ENCODE data around the gene ARHGEF11. TPM values are rescaled to one million over a fixed set of nuclear protein-coding genes. Genes with fewer than 3 reads are reported as not detected.

The ARHGEF11 gene
- total RNA-seq, 1 donor from 2014 or later = 41.1 TPM

DNA sequence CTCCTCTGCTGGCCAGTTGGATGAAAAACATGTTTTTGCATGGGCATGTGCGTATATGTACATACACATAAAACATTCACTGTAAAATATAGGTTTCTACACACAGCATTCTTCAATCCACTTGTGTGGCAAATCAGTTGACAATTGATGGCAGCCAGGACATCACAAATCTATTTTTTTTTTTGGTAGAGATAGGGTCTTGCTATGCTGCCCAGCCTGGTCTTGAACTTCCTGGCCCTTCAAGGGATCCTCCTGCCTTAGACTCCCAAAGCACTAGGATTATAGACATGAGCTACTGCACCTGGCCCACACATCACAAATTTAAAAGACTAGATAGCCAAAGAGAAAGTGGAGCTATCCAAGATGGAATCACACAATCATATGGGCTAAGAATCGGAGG, 39.6 kb downstream of the ARHGEF11 start:
- TF ChIP-seq, protein P1, sequence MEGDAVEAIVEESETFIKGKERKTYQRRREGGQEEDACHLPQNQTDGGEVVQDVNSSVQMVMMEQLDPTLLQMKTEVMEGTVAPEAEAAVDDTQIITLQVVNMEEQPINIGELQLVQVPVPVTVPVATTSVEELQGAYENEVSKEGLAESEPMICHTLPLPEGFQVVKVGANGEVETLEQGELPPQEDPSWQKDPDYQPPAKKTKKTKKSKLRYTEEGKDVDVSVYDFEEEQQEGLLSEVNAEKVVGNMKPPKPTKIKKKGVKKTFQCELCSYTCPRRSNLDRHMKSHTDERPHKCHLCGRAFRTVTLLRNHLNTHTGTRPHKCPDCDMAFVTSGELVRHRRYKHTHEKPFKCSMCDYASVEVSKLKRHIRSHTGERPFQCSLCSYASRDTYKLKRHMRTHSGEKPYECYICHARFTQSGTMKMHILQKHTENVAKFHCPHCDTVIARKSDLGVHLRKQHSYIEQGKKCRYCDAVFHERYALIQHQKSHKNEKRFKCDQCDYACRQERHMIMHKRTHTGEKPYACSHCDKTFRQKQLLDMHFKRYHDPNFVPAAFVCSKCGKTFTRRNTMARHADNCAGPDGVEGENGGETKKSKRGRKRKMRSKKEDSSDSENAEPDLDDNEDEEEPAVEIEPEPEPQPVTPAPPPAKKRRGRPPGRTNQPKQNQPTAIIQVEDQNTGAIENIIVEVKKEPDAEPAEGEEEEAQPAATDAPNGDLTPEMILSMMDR (IDR thresholded peaks at IDR 0.05) = no peak
- peaks cover 15% of the 10 kb centered on the region for H3K4me1 ChIP-seq
- no peaks in the 10 kb centered on the region for H3K9me3 ChIP-seq
- no peak overlapping the region for H3K4me3 ChIP-seq
- no peak overlapping the region for H3K27ac ChIP-seq
- no peaks in the 10 kb centered on the region for H3K36me3 ChIP-seq
- intact Hi-C loops (cut with DNase I) = no loop called here
- no peaks in the 10 kb centered on the region for H3K27me3 ChIP-seq
- no peak for ATAC-seq
- no peak for DNase-seq

DNA sequence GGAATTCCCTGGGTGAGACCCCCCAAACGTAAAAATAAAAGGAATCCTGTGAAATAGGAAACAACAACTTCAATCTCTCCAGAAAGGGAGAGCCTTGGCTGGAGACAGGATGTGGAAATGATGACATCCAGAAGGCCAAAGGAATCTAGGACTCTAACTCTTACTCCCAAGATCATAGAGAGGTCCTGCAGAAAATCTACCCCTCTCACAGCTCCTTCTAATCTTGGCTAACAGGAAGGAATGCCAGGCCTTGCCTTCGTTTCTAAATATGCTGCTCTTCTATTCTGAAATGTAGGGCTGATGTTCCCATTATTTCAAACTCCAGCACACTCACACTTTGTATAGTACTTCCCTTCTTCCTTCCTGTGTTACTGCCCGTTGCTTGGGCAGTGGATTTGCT, 40.7 kb downstream of the ARHGEF11 start:
- no peaks in the 10 kb centered on the region for H3K27me3 ChIP-seq
- H3K4me3 ChIP-seq = no peak overlapping the region
- no peak for ATAC-seq
- no peak overlapping the region for H3K27ac ChIP-seq
- no peaks in the 10 kb centered on the region for H3K36me3 ChIP-seq
- intact Hi-C loops (cut with DNase I) = no loop called here
- DNase-seq = no peak
- no peaks in the 10 kb centered on the region for H3K9me3 ChIP-seq
- TF ChIP-seq, protein P1 (IDR thresholded peaks at IDR 0.05) = no peak
- H3K4me1 ChIP-seq = peaks cover 15% of the 10 kb centered on the region

DNA sequence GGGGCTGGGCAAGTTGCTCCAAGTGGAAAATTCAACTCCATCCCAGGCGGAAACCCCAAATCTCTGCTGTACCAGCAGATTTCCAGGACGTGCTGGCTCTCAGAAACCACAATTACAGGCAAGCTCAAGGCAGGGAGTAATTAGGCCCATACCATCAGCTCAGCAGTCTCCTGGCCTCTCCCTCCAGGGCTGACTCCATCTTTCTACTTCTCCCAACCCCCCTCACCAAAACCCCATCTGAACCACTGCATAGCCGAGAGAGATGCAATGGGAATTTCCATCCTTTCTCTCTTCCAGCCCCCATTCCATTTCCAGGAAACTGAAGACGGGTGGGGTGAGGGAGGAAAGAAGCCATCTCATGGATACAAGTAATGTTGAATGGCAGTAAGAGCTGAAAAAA, 41.2 kb downstream of the ARHGEF11 start:
- no peak for DNase-seq
- ATAC-seq = no peak
- Histone ChIP-seq H3K27me3 (no peaks in the 10 kb centered on the region), H3K4me1 (peaks cover 15% of the 10 kb centered on the region), H3K4me3 (no peak overlapping the region), H3K27ac (no peak overlapping the region), H3K9me3 (no peaks in the 10 kb centered on the region), H3K36me3 (no peaks in the 10 kb centered on the region)
- TF ChIP-seq, protein P1 (IDR thresholded peaks at IDR 0.05) = no peak
- intact Hi-C loops (cut with DNase I) = no loop called here

DNA sequence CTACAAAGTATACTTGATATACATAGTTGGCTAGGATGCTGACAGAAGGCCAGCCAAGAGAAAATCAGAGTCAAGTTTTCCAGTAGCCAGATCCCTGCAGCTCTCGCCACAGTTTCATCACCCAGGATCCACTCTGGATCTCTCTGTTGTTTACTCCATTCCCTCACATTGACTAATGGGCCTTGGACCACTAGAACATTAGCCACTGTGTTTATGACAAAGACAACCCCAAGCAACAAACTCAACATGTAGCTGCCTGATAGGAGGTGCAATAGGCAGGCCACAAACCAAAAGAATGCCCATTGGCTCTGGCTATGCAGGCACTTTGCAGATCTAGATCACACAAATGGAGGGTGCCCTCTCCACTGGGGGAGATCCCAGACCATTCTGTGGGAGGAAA, 44.2 kb downstream of the ARHGEF11 start:
- no peak overlapping the region for H3K4me3 ChIP-seq
- H3K9me3 ChIP-seq = no peaks in the 10 kb centered on the region
- ATAC-seq (no peak), DNase-seq (no peak)
- H3K36me3 ChIP-seq = no peaks in the 10 kb centered on the region
- TF ChIP-seq, protein P1 (IDR thresholded peaks at IDR 0.05) = no peak
- H3K4me1 ChIP-seq = peaks cover 7% of the 10 kb centered on the region
- no peak overlapping the region for H3K27ac ChIP-seq
- H3K27me3 ChIP-seq = no peaks in the 10 kb centered on the region
- intact Hi-C loops (cut with DNase I) = no loop called here

GRCh38 chr1:157000686-157001085, 44.9 kb downstream of the ARHGEF11 start:
- Histone ChIP-seq H3K4me1 (peaks cover 7% of the 10 kb centered on the region), H3K27ac (no peak overlapping the region), H3K4me3 (no peak overlapping the region), H3K36me3 (no peaks in the 10 kb centered on the region), H3K27me3 (no peaks in the 10 kb centered on the region), H3K9me3 (no peaks in the 10 kb centered on the region)
- TF ChIP-seq, protein P1 (IDR thresholded peaks at IDR 0.05) = no peak
- intact Hi-C loops (cut with DNase I) = no loop called here
- DNase-seq (no peak), ATAC-seq (no peak)

Measured in upper lobe of right lung (tissue), 1 donor.